Esophagus squamous epithelium (tissue), 5 donors: Measurements from ENCODE around the gene RYR1. TPM values are rescaled to one million over a fixed set of nuclear protein-coding genes. Genes with fewer than 3 reads are reported as not detected.

Source experiments
- DNase-seq: peaks from one replicate; lab custom pipeline; 2025; lab: John Stamatoyannopoulos, UW
- H3K27ac ChIP-seq, 4 donors: fragments of 200-600 bp; sonication (generic); one replicate each; pipeline ENCODE4 v1.5.1; 2016 to 2019; ENCODE audit warnings: mild to moderate bottlenecking in 1 of 4
- H3K27me3 ChIP-seq, 4 donors: fragments of 200-600 bp; sonication (generic); 1 replicate in 3 of 4; 2 replicates in 1 of 4; pipeline versions ENCODE4 v1.5.1 to v1.6.0; 2017 to 2021; ENCODE audit warnings: antibody characterized with exemption in 1 of 4
- H3K36me3 ChIP-seq, 3 donors: fragments of 200-600 bp; sonication (generic); one replicate each; pipeline ENCODE4 v1.5.1; 2016 to 2019
- H3K4me1 ChIP-seq, 3 donors: fragments of 200-600 bp; sonication (generic); one replicate each; pipeline ENCODE4 v1.5.1; 2017 to 2019
- H3K4me3 ChIP-seq, 4 donors: fragments of 200-600 bp; sonication (generic); 1 replicate in 3 of 4; 2 replicates in 1 of 4; pipeline ENCODE4 v1.5.1; 2016 to 2019; ENCODE audit warnings: mild to moderate bottlenecking in 2 of 4, moderate library complexity in 1 of 4
- H3K9me3 ChIP-seq, 3 donors: fragments of 200-600 bp; sonication (generic); one replicate each; pipeline ENCODE4 v1.5.1; 2016 to 2019
- POLR2A ChIP-seq, 4 donors: fragments of 450-650 bp; IDR thresholded peaks; one replicate each; pipeline ENCODE4 v1.6.1; 2017; ENCODE audit warnings: antibody characterized with exemption in 4 of 4, mild to moderate bottlenecking in 4 of 4, moderate library complexity in 3 of 4
- WGBS, 2 donors: methylation state at CpG; one replicate each; pipeline ENCODE4 v1.1.5; 2018; 5-methylcytosine and 5-hydroxymethylcytosine counted together
- intact Hi-C: fragments of 100-400 bp; cut with DNase I; formaldehyde crosslinking; loops from one replicate; pipeline ENCODE4 v1.15.0; 2022
- total RNA-seq, 4 donors: library from RNA; depleted of rRNA; stranded (reverse); fragments of >200 nt; gene quantifications; one replicate each; pipeline ENCODE4 v1.1.0, GENCODE V29; 2016
- TF ChIP-seq, protein P1 (sequence below), 6 experiments: fragments of 450-650 bp in 4 of 6; fragments of 200-600 bp in 2 of 6; sonication (generic) in 2 of 6; IDR thresholded peaks; one replicate each; pipeline ENCODE4 v1.5.1; 2016 to 2019; ENCODE audit warnings: antibody characterized with exemption in 6 of 6, mild to moderate bottlenecking in 4 of 6, moderate library complexity in 4 of 6
- donor health status: DM: yes; HTN: yes; CAD: no.

Gene RYR1
- total RNA-seq, 4 donors from 2014 or later, result 11.2 to 18.3 (median 13.8) TPM

DNA sequence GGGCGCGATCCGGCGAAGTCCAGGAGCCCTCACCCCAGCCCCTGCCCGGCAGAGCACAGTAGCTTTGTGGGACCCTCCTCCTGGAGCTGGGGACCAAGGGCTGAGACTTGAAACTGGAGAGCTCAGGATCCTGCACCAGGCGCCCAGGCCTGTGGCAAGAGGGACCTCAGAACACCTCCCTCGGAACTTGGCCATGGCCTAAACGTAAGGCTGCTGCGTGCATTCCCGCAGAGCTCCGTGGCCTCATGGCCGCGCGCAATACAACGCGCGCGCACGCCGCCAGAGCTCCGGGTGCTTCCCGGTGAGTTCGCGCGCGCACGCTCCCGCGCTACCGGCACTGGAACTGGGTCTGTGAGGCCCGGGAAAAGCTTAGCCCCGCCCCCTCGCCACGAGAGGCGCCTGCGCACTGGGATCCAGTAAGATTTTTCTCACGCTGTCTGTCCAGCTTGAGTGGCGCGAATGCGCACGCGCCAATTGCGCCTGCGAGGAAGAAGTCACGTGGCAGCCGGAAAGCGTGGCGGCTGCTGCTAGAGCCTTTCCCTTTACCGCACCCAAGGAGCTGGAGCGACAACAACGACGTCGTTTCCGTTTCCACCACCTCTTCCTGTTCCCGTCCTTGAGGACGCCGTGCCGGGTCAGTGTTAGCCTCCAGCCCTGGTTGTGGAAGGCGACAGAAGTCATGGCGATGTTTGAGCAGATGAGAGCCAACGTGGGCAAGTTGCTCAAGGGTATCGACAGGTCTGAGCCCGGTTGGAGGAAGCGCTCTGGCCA, 185.3 kb downstream of the RYR1 start, which contains the start of gene EIF3K:
TSS of gene EIF3K (plus strand) at position 599 of the 771 bp plus-strand sequence. CDS start at position 680, 81 bp downstream.
- peak; percentile 85 for DNase-seq
- intact Hi-C loops, result no loop called here
- H3K4me3 ChIP-seq, result peak within 1 kb of the TSS; percentile 62 to 98 (median 90)
- H3K4me1 ChIP-seq, result peaks cover 16 to 33% (median 18%) of the 10 kb centered on the region in 3 donors
- H3K36me3 ChIP-seq, result peaks cover 13 to 40% (median 21%) of the 10 kb centered on the region in 3 donors
- H3K9me3 ChIP-seq, result no peaks in the 10 kb centered on the region
- H3K27me3 ChIP-seq, result no peaks in the 10 kb centered on the region
- TF ChIP-seq POLR2A (IDR thresholded peaks at IDR 0.05), result peak in 3 of 4 donors; percentile 42 to 70 (median 57)
- TF ChIP-seq, protein P1, sequence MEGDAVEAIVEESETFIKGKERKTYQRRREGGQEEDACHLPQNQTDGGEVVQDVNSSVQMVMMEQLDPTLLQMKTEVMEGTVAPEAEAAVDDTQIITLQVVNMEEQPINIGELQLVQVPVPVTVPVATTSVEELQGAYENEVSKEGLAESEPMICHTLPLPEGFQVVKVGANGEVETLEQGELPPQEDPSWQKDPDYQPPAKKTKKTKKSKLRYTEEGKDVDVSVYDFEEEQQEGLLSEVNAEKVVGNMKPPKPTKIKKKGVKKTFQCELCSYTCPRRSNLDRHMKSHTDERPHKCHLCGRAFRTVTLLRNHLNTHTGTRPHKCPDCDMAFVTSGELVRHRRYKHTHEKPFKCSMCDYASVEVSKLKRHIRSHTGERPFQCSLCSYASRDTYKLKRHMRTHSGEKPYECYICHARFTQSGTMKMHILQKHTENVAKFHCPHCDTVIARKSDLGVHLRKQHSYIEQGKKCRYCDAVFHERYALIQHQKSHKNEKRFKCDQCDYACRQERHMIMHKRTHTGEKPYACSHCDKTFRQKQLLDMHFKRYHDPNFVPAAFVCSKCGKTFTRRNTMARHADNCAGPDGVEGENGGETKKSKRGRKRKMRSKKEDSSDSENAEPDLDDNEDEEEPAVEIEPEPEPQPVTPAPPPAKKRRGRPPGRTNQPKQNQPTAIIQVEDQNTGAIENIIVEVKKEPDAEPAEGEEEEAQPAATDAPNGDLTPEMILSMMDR (IDR thresholded peaks at IDR 0.05), result peak in 1 of 6 experiments; percentile 45
- WGBS, 2 donors, result 0 to 9% methylated on average over 1 to 7 of the region's 64 CpGs
- H3K27ac ChIP-seq, result peak within 1 kb of the TSS; percentile 89 to 97 (median 94)

DNA sequence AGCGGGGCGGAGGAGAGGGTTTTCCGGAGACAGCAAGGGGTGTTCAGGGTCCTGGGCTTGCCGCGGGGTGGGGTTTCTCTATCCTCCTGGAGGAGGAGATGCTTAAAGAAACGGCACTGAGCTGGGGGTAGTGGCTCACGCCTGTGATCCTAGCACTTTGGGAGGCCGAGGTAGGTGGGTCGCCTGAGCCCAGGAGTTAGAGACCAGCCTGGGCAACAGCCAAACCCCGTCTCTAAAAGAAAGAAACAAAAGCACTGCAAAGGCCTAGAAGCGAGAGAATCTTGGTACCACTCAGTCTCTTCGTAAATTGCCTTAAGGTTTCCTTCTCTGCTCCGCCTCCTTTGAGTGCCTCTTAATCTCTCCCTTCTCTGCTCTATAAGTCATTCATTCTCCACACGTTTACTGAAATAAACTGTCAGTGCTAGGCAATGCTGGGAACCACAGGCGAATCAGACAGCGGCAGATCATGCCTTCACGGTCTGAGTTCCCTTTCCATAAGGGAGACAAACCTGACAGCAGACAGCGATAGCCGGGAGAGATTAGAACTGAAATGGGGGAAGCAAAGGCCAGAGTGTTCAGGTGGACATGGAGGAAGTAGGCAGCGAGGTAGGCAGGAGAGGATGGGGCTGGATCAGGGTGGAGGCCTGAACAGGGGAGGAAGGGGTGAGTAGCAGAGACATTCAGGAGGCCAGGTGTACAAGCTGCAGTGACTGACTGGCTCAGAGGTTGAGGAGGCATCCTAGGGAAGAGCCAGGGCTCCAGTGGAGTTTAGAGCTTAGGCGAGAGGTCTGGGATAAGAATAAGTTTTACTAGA, 186.1 kb downstream of the RYR1 start:
- H3K4me1 ChIP-seq, result peaks cover 16 to 33% (median 18%) of the 10 kb centered on the region in 3 donors
- H3K4me3 ChIP-seq, result peak overlapping the region; percentile 62 to 98 (median 90)
- DNase-seq, result no peak
- TF ChIP-seq, protein P1 (IDR thresholded peaks at IDR 0.05), result no peak
- TF ChIP-seq POLR2A (IDR thresholded peaks at IDR 0.05), result no peak
- H3K36me3 ChIP-seq, result peaks cover 20 to 48% (median 29%) of the 10 kb centered on the region in 3 donors
- WGBS, 2 donors, result 15 to 16% methylated on average over 15 to 16 of the region's 21 CpGs
- no peaks in the 10 kb centered on the region for H3K9me3 ChIP-seq
- peak overlapping the region; percentile 89 to 97 (median 94) for H3K27ac ChIP-seq
- H3K27me3 ChIP-seq, result no peaks in the 10 kb centered on the region
- intact Hi-C loops, result no loop called here

DNA sequence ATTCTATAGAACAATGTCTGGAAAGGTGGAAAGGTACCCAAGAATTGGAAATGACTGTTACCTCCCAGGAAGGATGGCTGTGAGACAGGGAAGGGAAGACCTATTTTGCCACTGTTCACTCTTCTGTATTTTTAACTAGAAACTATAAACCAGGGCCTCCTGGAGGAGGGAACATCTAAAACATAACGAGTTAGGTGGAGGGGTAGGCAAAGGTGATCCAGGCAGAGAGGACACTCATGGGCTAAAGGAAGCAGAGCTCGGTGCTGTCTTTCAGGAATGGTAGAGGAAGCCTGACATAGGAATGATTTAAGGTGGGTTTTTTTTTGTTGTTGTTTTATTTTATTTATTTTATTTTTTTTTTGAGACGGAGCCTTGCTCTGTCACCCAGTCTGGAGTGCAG, 191.3 kb downstream of the RYR1 start:
- no peak overlapping the region for H3K4me3 ChIP-seq
- intact Hi-C loops, result loop anchor here (5.0 kb wide), 1 partner anchor 78 kb away; no protein-coding TSS in a partner anchor
- DNase-seq, result no peak
- peaks cover 56 to 100% (median 69%) of the 10 kb centered on the region in 3 donors for H3K36me3 ChIP-seq
- no peak for TF ChIP-seq POLR2A (IDR thresholded peaks at IDR 0.05)
- TF ChIP-seq, protein P1 (IDR thresholded peaks at IDR 0.05), result no peak
- peaks cover 1 to 17% (median 7%) of the 10 kb centered on the region in 3 donors for H3K4me1 ChIP-seq
- no peaks in the 10 kb centered on the region for H3K27me3 ChIP-seq
- WGBS, 2 donors, result 79 to 86% methylated on average over 3 of the region's 3 CpGs
- H3K9me3 ChIP-seq, result no peaks in the 10 kb centered on the region
- H3K27ac ChIP-seq, result no peak overlapping the region

DNA sequence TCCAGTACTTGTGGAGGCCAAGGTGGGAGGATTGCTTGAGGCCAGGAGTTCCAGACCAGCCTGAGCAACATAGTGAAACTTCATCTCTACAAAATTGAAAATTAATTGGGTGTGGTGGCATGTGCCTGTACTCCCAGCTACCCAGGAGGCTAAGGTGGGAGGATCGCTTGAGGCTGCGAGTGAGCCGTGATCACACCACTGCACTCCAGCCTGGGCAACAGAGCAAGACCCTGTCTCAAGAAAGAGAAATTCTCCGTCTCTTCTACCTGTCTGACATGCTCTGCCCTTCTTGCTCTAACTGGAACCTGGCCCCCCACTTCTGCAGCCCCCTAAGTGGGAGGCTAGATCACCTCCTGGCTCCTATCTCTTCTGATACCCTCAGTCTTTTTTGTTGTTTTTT, 192.9 kb downstream of the RYR1 start:
- Histone ChIP-seq H3K27ac (no peak overlapping the region), H3K4me1 (peaks cover 0 to 4% (median 0%) of the 10 kb centered on the region in 3 donors), H3K9me3 (no peaks in the 10 kb centered on the region), H3K4me3 (no peak overlapping the region), H3K36me3 (peaks cover 48 to 100% (median 63%) of the 10 kb centered on the region in 3 donors), H3K27me3 (no peaks in the 10 kb centered on the region)
- DNase-seq, result no peak
- intact Hi-C loops, result loop anchor here (5.0 kb wide), 1 partner anchor 79 kb away; no protein-coding TSS in a partner anchor
- WGBS, 2 donors, result 97 to 98% methylated on average over 4 of the region's 4 CpGs
- TF ChIP-seq, protein P1 (IDR thresholded peaks at IDR 0.05), result no peak
- TF ChIP-seq POLR2A (IDR thresholded peaks at IDR 0.05), result no peak
